22Rv1 (cell line): ENCODE results near the gene LARP4B.
A peak's percentile ranks its signal among the peaks of the same experiment; 100 is the strongest.

Experiments used
- H3K27ac ChIP-seq: fragments of 450-650 bp; 2 replicates; pipeline ENCODE4 v1.5.1; 2017
- ZFX ChIP-seq: fragments of 450-650 bp; IDR thresholded peaks from 2 replicates; pipeline ENCODE4 v1.6.1; 2017; ENCODE audit warnings: antibody characterized with exemption, borderline replicate concordance
- TF ChIP-seq, protein P1 (sequence below): fragments of 450-650 bp; IDR thresholded peaks from 2 replicates; pipeline ENCODE4 v1.5.1; 2017; ENCODE audit warnings: mild to moderate bottlenecking

Gene LARP4B

DNA sequence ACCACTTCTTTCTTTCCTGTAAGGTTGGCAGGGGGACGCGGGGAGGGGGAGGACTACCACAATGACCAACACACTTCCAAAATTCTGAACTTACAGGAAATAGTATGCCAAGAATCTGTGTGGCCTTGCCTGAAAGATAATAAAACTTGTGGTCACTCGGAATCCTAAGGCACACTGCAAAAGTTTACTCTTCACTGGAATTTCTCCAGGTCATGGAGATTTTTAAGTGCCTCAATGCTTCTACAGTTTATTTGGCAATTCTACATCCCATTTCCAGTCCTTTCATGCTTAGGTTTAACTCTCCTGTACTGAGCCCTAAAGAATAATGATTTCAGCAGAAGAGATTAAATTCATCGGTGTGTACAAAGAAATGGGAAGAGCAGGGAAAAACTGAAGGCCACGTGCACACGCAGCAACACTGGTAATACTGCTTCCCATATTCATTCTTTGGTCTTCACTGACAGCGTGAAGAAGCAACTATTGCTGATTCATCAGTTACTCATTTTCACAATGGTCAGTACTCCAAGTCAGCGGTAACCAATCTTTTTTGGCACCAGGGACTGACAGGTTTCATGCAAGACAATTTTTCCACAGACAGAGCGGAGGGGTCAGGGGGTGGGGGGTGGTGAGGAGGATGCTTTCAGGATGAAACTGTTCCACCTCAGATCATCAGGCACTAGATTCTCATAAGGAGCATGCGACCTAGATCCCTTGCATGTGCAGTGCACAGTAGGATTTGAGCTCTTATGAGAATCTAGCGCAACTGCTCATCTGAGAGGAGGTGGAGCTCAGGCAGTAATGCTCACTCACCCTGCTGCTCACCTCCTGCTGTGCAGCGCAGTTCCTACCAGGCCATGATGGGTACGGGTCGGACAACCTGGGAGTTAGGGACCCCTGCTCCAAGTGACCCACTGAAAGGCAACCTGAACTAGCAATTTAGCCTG lies 9.8 kb downstream of the LARP4B start:
- H3K27ac ChIP-seq, result no peak overlapping the region
- TF ChIP-seq, protein P1, sequence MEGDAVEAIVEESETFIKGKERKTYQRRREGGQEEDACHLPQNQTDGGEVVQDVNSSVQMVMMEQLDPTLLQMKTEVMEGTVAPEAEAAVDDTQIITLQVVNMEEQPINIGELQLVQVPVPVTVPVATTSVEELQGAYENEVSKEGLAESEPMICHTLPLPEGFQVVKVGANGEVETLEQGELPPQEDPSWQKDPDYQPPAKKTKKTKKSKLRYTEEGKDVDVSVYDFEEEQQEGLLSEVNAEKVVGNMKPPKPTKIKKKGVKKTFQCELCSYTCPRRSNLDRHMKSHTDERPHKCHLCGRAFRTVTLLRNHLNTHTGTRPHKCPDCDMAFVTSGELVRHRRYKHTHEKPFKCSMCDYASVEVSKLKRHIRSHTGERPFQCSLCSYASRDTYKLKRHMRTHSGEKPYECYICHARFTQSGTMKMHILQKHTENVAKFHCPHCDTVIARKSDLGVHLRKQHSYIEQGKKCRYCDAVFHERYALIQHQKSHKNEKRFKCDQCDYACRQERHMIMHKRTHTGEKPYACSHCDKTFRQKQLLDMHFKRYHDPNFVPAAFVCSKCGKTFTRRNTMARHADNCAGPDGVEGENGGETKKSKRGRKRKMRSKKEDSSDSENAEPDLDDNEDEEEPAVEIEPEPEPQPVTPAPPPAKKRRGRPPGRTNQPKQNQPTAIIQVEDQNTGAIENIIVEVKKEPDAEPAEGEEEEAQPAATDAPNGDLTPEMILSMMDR, result no peak
- TF ChIP-seq ZFX, result no peak

DNA sequence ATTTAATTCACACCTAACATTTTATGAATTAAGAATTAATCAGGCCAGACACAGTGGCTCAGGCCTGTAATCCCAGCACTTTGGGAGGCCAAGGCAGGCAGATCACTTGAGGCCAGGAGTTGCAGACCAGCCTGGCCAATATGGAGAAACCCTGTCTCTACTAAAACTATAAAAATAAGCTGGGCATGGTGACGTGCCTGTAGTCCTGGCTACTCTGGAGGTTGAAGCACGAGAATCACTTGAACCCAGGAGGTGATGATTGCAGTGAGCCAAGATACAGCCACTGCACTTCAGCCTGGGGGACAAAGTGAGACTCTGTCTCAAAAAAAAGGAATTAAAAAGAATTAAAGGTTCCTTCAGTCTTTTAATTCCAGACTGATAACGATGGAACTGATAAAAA lies 11.1 kb downstream of the LARP4B start:
- TF ChIP-seq ZFX, result no peak
- TF ChIP-seq, protein P1, result no peak
- H3K27ac ChIP-seq, result no peak overlapping the region

DNA sequence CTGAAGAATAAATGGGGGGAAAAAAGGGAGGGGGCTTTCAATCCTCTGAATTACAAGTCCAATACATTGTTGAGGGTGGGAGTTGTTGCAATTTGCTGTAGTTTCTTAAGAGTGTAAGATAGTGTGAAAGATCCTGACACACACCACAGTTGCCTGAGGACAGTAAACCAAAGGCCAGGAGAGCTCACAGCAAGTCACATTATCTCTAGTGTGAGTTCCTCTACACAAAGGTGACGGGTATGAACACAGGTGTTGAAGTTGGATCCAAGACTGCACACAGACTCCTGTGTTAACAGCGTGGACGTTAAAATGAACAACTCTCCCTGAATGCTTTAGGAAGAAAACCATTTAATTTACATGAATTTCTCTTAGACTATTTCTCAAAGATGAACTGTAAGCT lies 12.0 kb downstream of the LARP4B start:
- no peak for TF ChIP-seq ZFX
- TF ChIP-seq, protein P1, result no peak
- no peak overlapping the region for H3K27ac ChIP-seq

DNA sequence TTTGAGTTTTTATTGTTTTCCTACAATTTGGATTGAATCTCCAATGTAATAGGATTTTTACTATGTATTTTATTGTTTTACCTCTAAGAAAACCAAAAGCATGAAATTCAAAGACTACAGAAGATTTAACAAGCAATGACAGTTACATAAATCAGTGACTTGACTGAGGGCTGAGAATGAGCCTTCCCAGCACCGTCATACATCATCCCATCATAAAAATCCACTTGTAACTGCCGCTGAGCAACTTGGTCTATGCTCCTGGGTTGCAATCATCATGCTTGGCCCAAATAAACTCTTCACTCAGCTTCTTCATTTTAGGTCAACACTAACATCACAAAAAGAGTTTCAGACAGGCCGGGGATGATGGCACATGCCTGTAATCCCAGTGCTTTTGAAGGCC lies 13.5 kb downstream of the LARP4B start:
- TF ChIP-seq, protein P1, result no peak
- TF ChIP-seq ZFX, result no peak
- H3K27ac ChIP-seq, result no peak overlapping the region

DNA sequence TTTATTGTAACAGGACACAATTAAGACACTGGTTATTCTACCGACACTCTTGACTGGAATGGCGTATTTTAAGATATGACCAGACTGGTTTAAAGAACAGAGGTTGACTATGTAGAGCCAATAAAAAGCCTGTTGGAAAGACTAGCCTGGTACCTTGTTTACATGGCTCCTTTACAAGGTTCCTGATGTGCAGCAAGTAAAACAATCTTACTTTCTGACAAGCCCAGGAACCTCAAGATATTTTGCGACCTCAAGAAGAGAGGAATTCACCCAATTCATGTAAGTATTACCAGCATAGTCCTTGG lies 14.1 kb downstream of the LARP4B start:
- no peak for TF ChIP-seq ZFX
- TF ChIP-seq, protein P1, result no peak
- H3K27ac ChIP-seq, result peak overlapping the region; percentile 15; the same call in 1 of the 2 replicates

DNA sequence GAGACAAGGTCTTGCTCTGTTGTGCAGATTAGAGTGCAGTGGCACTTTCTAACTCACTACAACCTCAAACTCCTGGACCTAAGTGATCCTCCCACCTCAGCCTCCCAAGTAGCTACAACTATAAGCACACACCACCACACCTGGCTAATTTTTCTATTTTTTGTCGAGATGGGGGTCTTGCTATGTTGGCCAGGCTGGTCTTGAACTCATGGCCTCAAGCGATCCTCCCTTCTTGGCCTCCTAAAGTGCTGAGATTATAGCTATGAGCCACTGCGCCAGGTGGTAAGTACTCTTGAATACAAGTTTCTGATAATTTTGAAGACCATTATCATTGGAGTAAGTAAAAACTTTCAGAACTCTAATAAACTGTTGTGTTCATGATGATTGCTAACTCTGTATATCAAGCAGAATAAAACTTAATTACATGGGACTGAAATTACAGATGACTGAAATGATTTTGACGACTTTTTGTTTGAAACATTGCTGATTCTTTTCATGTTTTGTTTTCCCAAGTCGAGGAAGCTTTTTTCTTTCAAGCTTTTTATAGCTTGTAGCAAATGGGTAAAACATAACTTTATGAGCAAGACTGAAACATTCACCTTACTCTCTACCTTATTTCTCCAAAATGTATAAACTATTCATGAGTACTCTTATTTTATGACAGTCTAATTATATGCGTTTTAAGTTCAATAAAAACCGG lies 14.6 kb downstream of the LARP4B start:
- TF ChIP-seq ZFX, result no peak
- TF ChIP-seq, protein P1, result no peak
- H3K27ac ChIP-seq, result peak overlapping the region; percentile 15; the same call in 1 of the 2 replicates

DNA sequence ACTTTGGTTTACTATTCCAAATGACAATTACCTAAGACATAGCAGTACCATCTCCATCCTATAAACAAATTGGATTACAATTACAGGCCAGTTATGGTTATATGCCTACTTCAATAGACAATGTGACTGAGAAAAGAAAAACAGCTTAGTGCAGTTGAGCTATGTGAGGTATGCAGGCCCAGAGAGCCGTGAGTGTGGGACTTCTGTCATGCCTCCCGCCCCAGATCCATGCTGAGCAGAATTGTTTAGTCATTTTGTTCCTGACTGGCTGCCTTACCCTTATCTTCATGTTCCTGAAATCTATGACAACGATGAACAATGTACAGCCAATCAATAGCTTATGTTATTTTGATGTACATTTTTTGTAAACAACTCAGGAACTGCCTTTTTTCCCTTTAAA lies 21.7 kb downstream of the LARP4B start:
- H3K27ac ChIP-seq, result no peak overlapping the region
- TF ChIP-seq, protein P1, result no peak
- TF ChIP-seq ZFX, result no peak
